HepG2 (cell line): ENCODE results near the gene ZNF653. TPM values are rescaled to one million over a fixed set of nuclear protein-coding genes. Genes with fewer than 3 reads are reported as not detected.

Experiments
- ATAC-seq: fragments of 200-7000 bp; cut with Tn5 transposase; 3 replicates; pipeline ENCODE4 v1.9.1; 2020; ENCODE audit warnings: mild to moderate bottlenecking, moderate library complexity
- BruUV-seq: library from RNA; stranded (reverse); fragments of 400-500 nt; replicated peaks from 2 replicates; lab custom pipeline; 2021; lab: Mats Ljungman, UMichigan
- CTCF ChIA-PET: fragments of 300-600 bp; formaldehyde crosslinking; extraction: SDS; loops from one replicate; lab custom pipeline; 2021; ENCODE audit warnings: low total read pairs, inconsistent platforms, low intra/inter-chr PET ratio; lab: Yijun Ruan, JAX
- POLR2A ChIA-PET: fragments of 350-600 bp; sonication (Branson Sonifier 250); formaldehyde crosslinking; loops from one replicate; lab custom pipeline; 2020; ENCODE audit warnings: antibody characterized with exemption, inconsistent platforms; lab: Yijun Ruan, JAX
- DNase-seq: peaks from one replicate; pipeline ENCODE4 v3.0.0-alpha.2; 2015; ENCODE audit warnings: low spot score
- FAIRE-seq: peaks from 3 replicates; lab custom pipeline; 2011; peaks lifted over from hg19 to GRCh38; lab: Jason Lieb, UNC
- H2AFZ ChIP-seq: one replicate; pipeline ENCODE4 v1.6.1; 2011; ENCODE audit warnings: low read length, inconsistent platforms
- H3K27ac ChIP-seq: fragments of 300-600 bp; 3 replicates; pipeline ENCODE4 v1.8.0; 2011; ENCODE audit warnings: mixed run types, mild to moderate bottlenecking, mixed read lengths, low read length, inconsistent platforms; ENCODE audit not compliant: insufficient read depth; ENCODE audit errors: extremely low read length
- H3K27me3 ChIP-seq, 2 experiments: fragments of 200-600 bp in 1 of 2; 2 replicates in 1 of 2; 3 replicates in 1 of 2; pipeline versions ENCODE4 v1.6.0 to v1.8.0; 2011; ENCODE audit warnings: low read length in 2 of 2, mild to moderate bottlenecking in 2 of 2, moderate library complexity in 2 of 2, inconsistent platforms in 1 of 2; ENCODE audit not compliant: insufficient read depth in 2 of 2, control insufficient read depth in 1 of 2
- H3K36me3 ChIP-seq, 2 experiments: fragments of 200-600 bp in 1 of 2; replicated peaks in 1 of 2; 2 replicates in 1 of 2; 3 replicates in 1 of 2; pipeline versions ENCODE4 v1.5.1 to v1.8.0; 2011; ENCODE audit warnings: low read length in 2 of 2, inconsistent platforms in 1 of 2; ENCODE audit not compliant: insufficient read depth in 2 of 2, control insufficient read depth in 1 of 2
- H3K4me1 ChIP-seq: 2 replicates; pipeline ENCODE4 v1.5.1; 2012; ENCODE audit warnings: low read length, inconsistent platforms; ENCODE audit not compliant: insufficient read depth
- H3K4me2 ChIP-seq: 2 replicates; pipeline ENCODE4 v1.6.0; 2011; ENCODE audit warnings: low read depth, low read length, inconsistent platforms
- H3K4me3 ChIP-seq, 3 experiments: fragments of 200-600 bp in 1 of 3; sonication (generic), shearing (Covaris generic) in 1 of 3; replicated peaks in 1 of 3; 2 replicates each; pipeline ENCODE4 v1.5.1; 2011 to 2016; ENCODE audit warnings: low read length in 3 of 3, inconsistent platforms in 2 of 3, low read depth in 2 of 3, mild to moderate bottlenecking in 2 of 3, control low read depth in 1 of 3, mixed read lengths in 1 of 3; ENCODE audit not compliant: insufficient read depth in 1 of 3
- H3K79me2 ChIP-seq: one replicate; pipeline ENCODE4 v1.6.1; 2011; ENCODE audit warnings: low read length, inconsistent platforms; ENCODE audit not compliant: insufficient read depth
- H3K9ac ChIP-seq: 2 replicates; pipeline ENCODE4 v1.6.0; 2011; ENCODE audit warnings: mild to moderate bottlenecking, low read depth, low read length, inconsistent platforms; ENCODE audit not compliant: insufficient read depth
- H3K9me3 ChIP-seq: 2 replicates; pipeline ENCODE4 v1.5.1; 2012; ENCODE audit warnings: mild to moderate bottlenecking, low read length
- H4K20me1 ChIP-seq: 2 replicates; pipeline ENCODE4 v1.6.0; 2011; ENCODE audit warnings: inconsistent platforms, mild to moderate bottlenecking, low read length, moderate library complexity; ENCODE audit not compliant: insufficient read depth
- CBX1 ChIP-seq: IDR thresholded peaks from one replicate; pipeline ENCODE4 v1.6.1; 2016; ENCODE audit warnings: antibody characterized with exemption, low read depth
- ERF ChIP-seq: IDR thresholded peaks from 2 replicates; pipeline ENCODE4 v1.6.1; 2018; ENCODE audit warnings: missing biosample characterization, missing genetic modification reagents
- NFE2 ChIP-seq: sonication (generic); formaldehyde crosslinking; IDR thresholded peaks from 2 replicates; pipeline ENCODE4 v1.4.0; 2020; ENCODE audit warnings: missing genetic modification reagents
- NFYC ChIP-seq: IDR thresholded peaks from 2 replicates; pipeline ENCODE4 v1.6.1; 2016; ENCODE audit warnings: missing genetic modification reagents, missing compliant biosample characterization
- RBFOX2 ChIP-seq: fragments of 200-400 bp; formaldehyde crosslinking; IDR thresholded peaks from 2 replicates; pipeline ENCODE4 v1.6.1; 2017; ENCODE audit warnings: low read depth, mild to moderate bottlenecking, low read length
- RFX1 ChIP-seq: fragments of 450-650 bp; IDR thresholded peaks from 2 replicates; pipeline ENCODE4 v1.6.1; 2017
- TAF1 ChIP-seq: sonication (generic); formaldehyde crosslinking; IDR thresholded peaks from 2 replicates; pipeline ENCODE4 v1.4.0; 2020; ENCODE audit warnings: missing genetic modification reagents
- ZNF432 ChIP-seq: sonication (generic); formaldehyde crosslinking; IDR thresholded peaks from 2 replicates; pipeline ENCODE4 v1.5.0; 2020; ENCODE audit warnings: missing genetic modification reagents, mild to moderate bottlenecking, borderline replicate concordance
- WGBS: methylation state at CpG from one replicate; pipeline ENCODE4 v1.1.6; 2017; ENCODE audit warnings: low lambda C conversion rate; 5-methylcytosine and 5-hydroxymethylcytosine counted together
- in situ Hi-C: cut with HindIII; loops from 2 replicates; pipeline ENCODE4 v1.10.0; 2017; ENCODE audit warnings: low pct_unique_long_range_greater_than_20kb; ENCODE audit not compliant: extremely low pct_ligation_motif_present
- intact Hi-C: fragments of 100-400 bp; cut with micrococcal nuclease; formaldehyde crosslinking; loops from one replicate; pipeline ENCODE4 v1.10.0; 2022; ENCODE audit not compliant: unreplicated experiment
- polyA plus RNA-seq, 8 experiments: library from polyadenylated mRNA; depleted of rRNA in 3 of 8; stranded (reverse) in 7 of 8; unstranded in 1 of 8; fragments of >200 nt; fragmentation: Illumina TruSeq in 4 of 8; extraction: Trizol in 4 of 8; gene quantifications; 2 replicates each; pipeline versions ENCODE4 v1.2.1 to v1.2.3, GENCODE V29; 2011 to 2016; ENCODE audit warnings: low read depth in 4 of 8, missing spikeins in 1 of 8, mixed read lengths in 1 of 8; ENCODE audit not compliant: insufficient read depth in 1 of 8
- total RNA-seq, 5 experiments: library from RNA; depleted of rRNA; stranded (reverse); fragments of >200 nt; fragmentation: Illumina TruSeq; extraction: Trizol; gene quantifications; 2 replicates each; pipeline ENCODE4 v1.2.3, GENCODE V29; 2016; ENCODE audit warnings: low read depth in 1 of 5
- TF ChIP-seq, protein P1 (sequence below): IDR thresholded peaks from 2 replicates; pipeline ENCODE4 v1.6.1; 2016; ENCODE audit warnings: mild to moderate bottlenecking
- TF ChIP-seq, protein P2 (sequence below): sonication (generic); formaldehyde crosslinking; IDR thresholded peaks from 2 replicates; pipeline ENCODE4 v1.5.0; 2020; ENCODE audit warnings: mild to moderate bottlenecking, missing genetic modification reagents
- TF ChIP-seq, protein P3 (sequence below): sonication (generic); formaldehyde crosslinking; IDR thresholded peaks from 2 replicates; pipeline ENCODE4 v1.4.0; 2020; ENCODE audit warnings: missing genetic modification reagents

Gene ZNF653
- total and polyA plus RNA-seq, 2 of the 13 experiments (the other 11 are each of a cell fraction or from before 2014, with no cell fraction given), result 4.7 to 7.1 TPM

DNA sequence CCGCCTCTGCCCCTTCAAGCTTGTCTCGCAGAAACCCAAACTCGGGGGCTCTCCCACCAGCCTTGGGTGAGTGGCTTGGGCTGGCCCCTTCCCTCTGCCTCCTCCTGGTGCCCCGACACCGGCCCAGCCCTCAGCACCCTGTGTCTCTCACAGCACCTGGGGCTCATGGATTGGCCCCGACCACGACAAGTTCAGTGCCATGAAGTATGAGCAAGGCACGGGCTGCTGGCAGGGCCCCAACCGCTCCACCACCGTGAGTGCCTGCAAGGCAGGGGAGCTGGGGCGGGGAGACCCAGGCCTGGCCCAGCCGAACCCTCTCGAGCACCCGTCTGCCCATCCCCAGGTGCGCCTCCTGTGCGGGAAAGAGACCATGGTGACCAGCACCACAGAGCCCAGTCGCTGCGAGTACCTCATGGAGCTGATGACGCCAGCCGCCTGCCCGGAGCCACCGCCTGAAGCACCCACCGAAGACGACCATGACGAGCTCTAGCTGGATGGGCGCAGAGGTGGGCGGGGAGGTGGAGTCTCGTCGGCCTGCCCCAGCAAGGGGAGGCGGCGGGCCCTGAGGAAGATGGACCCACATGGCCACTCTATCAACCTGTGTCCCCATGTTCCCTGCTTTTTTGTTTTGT is 56.6 kb downstream of the ZNF653 start:
- Histone ChIP-seq H3K4me3 (no peak overlapping the region), H3K27me3 (no peaks in the 10 kb centered on the region), H3K27ac (no peak overlapping the region), H3K4me2 (no peak overlapping the region), H4K20me1 (peaks cover 6% of the 10 kb centered on the region; the same call in 1 of the 2 replicates), H3K4me1 (peaks cover 14% of the 10 kb centered on the region), H3K9me3 (no peaks in the 10 kb centered on the region), H3K9ac (no peak overlapping the region), H2AFZ (no peak overlapping the region), H3K36me3 (peaks cover 17 to 38% of the 10 kb centered on the region in 2 experiments; a peak in 4 of 5 replicates), H3K79me2 (no peaks in the 10 kb centered on the region)
- DNase-seq (no peak), FAIRE-seq (no peak), ATAC-seq (no peak)
- TF ChIP-seq RBFOX2, result peak; percentile 48; the same call in 1 of the 2 replicates
- TF ChIP-seq ZNF432 (CRISPR knock-in tag), result no peak
- TSS peak; percentile 65 for BruUV-seq
- intact Hi-C loops, result loop anchor here (10.0 kb wide), 1 partner anchor 154 kb away; the partner anchor contains the start of gene TSPAN16
- in situ Hi-C loops, result no loop called here
- POLR2A ChIA-PET, result interaction anchor here (1.4 kb wide), 1 partner anchor 74 kb away, joined by 3 read pairs; no protein-coding TSS in a partner anchor
- WGBS, result 97% methylated on average over 11 of the region's 31 CpGs
- CTCF ChIA-PET, result no interaction called here

DNA sequence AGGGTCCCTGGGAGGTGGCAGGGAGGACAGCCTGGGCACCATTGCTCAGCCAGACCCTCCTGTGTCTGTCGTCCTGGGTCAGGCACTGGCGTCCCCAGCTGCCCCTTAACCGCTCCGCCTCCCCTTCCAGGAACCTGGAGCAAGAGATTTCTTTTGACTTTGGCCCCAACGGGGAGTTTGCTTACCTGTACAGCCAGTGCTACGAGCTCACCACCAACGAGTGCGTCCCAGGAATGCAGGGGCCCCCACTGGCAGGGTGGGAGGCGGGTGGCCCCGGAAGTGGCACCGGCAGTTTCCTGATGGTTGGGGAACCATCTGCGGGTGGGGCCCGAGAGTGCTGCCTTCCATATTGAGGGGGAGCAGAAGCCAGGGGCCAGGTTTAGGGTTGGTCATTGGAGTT is 57.2 kb downstream of the ZNF653 start:
- BruUV-seq, result no TSS peak
- ChIA-PET CTCF (no interaction called here), POLR2A (interaction anchor here (1.4 kb wide), 1 partner anchor 73 kb away, joined by 3 read pairs; no protein-coding TSS in a partner anchor)
- Histone ChIP-seq H3K36me3 (peaks cover 17 to 41% of the 10 kb centered on the region in 2 experiments; a peak in 4 of 5 replicates), H3K4me2 (no peak overlapping the region), H3K27me3 (no peaks in the 10 kb centered on the region), H3K9me3 (no peaks in the 10 kb centered on the region), H3K4me1 (peaks cover 7% of the 10 kb centered on the region), H2AFZ (no peak overlapping the region), H3K79me2 (no peaks in the 10 kb centered on the region), H4K20me1 (peaks cover 6% of the 10 kb centered on the region; the same call in 1 of the 2 replicates), H3K27ac (no peak overlapping the region), H3K9ac (no peak overlapping the region), H3K4me3 (no peak overlapping the region)
- in situ Hi-C loops (no loop called here), intact Hi-C loops (loop anchor here (10.0 kb wide), 1 partner anchor 154 kb away; the partner anchor contains the start of gene TSPAN16)
- WGBS, result 93% methylated on average over 2 of the region's 13 CpGs
- FAIRE-seq (no peak), ATAC-seq (no peak), DNase-seq (no peak)
- no peak for TF ChIP-seq NFE2 (CRISPR knock-in tag)
- no peak for TF ChIP-seq TAF1 (CRISPR knock-in tag)
- TF ChIP-seq, protein P1, sequence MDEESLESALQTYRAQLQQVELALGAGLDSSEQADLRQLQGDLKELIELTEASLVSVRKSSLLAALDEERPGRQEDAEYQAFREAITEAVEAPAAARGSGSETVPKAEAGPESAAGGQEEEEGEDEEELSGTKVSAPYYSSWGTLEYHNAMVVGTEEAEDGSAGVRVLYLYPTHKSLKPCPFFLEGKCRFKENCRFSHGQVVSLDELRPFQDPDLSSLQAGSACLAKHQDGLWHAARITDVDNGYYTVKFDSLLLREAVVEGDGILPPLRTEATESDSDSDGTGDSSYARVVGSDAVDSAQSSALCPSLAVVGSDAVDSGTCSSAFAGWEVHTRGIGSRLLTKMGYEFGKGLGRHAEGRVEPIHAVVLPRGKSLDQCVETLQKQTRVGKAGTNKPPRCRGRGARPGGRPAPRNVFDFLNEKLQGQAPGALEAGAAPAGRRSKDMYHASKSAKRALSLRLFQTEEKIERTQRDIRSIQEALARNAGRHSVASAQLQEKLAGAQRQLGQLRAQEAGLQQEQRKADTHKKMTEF, result no peak
- no peak for TF ChIP-seq ERF (CRISPR knock-in tag)
- TF ChIP-seq CBX1, result no peak
- TF ChIP-seq, protein P2, sequence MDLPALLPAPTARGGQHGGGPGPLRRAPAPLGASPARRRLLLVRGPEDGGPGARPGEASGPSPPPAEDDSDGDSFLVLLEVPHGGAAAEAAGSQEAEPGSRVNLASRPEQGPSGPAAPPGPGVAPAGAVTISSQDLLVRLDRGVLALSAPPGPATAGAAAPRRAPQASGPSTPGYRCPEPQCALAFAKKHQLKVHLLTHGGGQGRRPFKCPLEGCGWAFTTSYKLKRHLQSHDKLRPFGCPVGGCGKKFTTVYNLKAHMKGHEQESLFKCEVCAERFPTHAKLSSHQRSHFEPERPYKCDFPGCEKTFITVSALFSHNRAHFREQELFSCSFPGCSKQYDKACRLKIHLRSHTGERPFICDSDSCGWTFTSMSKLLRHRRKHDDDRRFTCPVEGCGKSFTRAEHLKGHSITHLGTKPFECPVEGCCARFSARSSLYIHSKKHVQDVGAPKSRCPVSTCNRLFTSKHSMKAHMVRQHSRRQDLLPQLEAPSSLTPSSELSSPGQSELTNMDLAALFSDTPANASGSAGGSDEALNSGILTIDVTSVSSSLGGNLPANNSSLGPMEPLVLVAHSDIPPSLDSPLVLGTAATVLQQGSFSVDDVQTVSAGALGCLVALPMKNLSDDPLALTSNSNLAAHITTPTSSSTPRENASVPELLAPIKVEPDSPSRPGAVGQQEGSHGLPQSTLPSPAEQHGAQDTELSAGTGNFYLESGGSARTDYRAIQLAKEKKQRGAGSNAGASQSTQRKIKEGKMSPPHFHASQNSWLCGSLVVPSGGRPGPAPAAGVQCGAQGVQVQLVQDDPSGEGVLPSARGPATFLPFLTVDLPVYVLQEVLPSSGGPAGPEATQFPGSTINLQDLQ (CRISPR knock-in tag), result no peak
- TF ChIP-seq, protein P3, sequence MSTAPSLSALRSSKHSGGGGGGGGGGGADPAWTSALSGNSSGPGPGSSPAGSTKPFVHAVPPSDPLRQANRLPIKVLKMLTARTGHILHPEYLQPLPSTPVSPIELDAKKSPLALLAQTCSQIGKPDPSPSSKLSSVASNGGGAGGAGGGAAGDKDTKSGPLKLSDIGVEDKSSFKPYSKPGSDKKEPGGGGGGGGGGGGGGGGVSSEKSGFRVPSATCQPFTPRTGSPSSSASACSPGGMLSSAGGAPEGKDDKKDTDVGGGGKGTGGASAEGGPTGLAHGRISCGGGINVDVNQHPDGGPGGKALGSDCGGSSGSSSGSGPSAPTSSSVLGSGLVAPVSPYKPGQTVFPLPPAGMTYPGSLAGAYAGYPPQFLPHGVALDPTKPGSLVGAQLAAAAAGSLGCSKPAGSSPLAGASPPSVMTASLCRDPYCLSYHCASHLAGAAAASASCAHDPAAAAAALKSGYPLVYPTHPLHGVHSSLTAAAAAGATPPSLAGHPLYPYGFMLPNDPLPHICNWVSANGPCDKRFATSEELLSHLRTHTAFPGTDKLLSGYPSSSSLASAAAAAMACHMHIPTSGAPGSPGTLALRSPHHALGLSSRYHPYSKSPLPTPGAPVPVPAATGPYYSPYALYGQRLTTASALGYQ (CRISPR knock-in tag), result no peak
- TF ChIP-seq RFX1, result no peak
- no peak for TF ChIP-seq NFYC (CRISPR knock-in tag)
